Body of pancreas (tissue), 4 donors: ENCODE results near the gene PLK4.

ENCODE experiments used
- POLR2A ChIP-seq, 3 donors: fragments of 450-650 bp; IDR thresholded peaks; one replicate each; pipeline ENCODE4 v1.6.1; 2016; ENCODE audit warnings: antibody characterized with exemption in 3 of 3, mild to moderate bottlenecking in 2 of 3
- TF ChIP-seq, protein P1 (sequence below), 7 experiments: fragments of 450-650 bp in 4 of 7; fragments of 200-600 bp in 3 of 7; sonication (generic) in 3 of 7; IDR thresholded peaks; one replicate each; pipeline ENCODE4 v1.5.1; 2016 to 2019; ENCODE audit warnings: antibody characterized with exemption in 7 of 7

- TF ChIP-seq, protein P1, sequence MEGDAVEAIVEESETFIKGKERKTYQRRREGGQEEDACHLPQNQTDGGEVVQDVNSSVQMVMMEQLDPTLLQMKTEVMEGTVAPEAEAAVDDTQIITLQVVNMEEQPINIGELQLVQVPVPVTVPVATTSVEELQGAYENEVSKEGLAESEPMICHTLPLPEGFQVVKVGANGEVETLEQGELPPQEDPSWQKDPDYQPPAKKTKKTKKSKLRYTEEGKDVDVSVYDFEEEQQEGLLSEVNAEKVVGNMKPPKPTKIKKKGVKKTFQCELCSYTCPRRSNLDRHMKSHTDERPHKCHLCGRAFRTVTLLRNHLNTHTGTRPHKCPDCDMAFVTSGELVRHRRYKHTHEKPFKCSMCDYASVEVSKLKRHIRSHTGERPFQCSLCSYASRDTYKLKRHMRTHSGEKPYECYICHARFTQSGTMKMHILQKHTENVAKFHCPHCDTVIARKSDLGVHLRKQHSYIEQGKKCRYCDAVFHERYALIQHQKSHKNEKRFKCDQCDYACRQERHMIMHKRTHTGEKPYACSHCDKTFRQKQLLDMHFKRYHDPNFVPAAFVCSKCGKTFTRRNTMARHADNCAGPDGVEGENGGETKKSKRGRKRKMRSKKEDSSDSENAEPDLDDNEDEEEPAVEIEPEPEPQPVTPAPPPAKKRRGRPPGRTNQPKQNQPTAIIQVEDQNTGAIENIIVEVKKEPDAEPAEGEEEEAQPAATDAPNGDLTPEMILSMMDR (IDR thresholded peaks at IDR 0.05) = no peak
- no peak for TF ChIP-seq POLR2A (IDR thresholded peaks at IDR 0.05)
These were observed 48.1 kb upstream of the PLK4 start for GRCh38 chr4:127832585-127832984.
